GM04503 (cell line): ENCODE measurements around the gene FCHO2.
"Not testable (repeated sequence)": the region's sequence is repeated elsewhere in the genome, so short reads cannot be mapped to it uniquely, and the experiment has no call there.

Experiments used
- DNase-seq: peaks from one replicate; pipeline ENCODE4 v3.0.0-alpha.2; 2012; ENCODE audit warnings: low read depth

FCHO2 gene

DNA sequence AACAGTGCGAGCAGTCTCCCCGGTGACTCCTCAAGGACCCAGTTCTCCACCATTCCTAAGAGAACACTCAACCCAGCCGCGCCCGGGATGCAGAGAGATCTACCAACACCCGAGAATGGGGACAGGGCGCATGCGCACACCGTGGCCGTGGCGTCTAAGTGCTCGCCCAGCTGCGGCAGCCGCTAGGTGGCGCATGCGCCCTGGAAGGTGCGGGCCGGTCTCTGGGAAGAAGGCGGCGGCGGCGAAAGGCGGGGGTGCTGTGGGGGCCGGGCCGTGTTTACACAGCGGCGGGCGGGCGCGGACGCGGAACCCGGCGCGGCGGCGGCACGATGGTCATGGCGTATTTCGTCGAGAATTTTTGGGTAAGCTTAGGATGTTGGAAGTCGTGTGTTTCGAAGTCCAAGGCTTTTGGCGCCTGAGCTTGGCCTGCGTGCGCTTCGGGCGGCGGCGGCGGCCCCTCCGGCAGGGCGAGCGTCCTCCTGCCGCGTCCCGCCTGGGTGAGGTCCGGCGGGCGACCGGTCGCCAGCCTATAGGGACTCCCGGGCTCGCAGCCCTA, at the start of gene FCHO2:
Gene FCHO2, plus strand, starts transcription at position 274 of the 556 bp plus-strand sequence. Its CDS starts 56 bp downstream, at position 330.
- DNase-seq = peak; percentile 75

DNA sequence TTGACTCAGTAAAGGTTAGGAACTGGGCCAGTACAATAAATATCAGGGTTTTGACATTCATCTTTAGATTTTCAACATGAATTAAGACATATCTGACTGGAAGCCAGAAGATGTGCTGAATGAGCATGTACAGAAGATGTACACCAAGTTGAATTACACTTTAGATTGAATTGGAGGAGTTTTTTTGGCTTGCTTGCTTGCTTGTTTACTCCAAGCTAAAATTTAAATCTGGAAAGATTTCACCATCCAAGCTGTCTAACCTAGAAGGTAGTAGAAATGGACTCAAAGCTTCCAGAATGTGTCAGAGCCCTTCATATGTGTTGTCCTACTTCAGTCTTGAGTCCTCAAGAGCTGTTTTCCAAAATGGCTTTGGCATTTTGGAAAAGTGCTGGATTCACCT, 49.0 kb upstream of the FCHO2 start:
- no peak for DNase-seq

- no peak for DNase-seq
Observed at GRCh38 chr5:72908664-72909063, 47.2 kb upstream of the FCHO2 start.

- DNase-seq = no peak
Observed at GRCh38 chr5:72917371-72917776, 38.5 kb upstream of the FCHO2 start.

DNA sequence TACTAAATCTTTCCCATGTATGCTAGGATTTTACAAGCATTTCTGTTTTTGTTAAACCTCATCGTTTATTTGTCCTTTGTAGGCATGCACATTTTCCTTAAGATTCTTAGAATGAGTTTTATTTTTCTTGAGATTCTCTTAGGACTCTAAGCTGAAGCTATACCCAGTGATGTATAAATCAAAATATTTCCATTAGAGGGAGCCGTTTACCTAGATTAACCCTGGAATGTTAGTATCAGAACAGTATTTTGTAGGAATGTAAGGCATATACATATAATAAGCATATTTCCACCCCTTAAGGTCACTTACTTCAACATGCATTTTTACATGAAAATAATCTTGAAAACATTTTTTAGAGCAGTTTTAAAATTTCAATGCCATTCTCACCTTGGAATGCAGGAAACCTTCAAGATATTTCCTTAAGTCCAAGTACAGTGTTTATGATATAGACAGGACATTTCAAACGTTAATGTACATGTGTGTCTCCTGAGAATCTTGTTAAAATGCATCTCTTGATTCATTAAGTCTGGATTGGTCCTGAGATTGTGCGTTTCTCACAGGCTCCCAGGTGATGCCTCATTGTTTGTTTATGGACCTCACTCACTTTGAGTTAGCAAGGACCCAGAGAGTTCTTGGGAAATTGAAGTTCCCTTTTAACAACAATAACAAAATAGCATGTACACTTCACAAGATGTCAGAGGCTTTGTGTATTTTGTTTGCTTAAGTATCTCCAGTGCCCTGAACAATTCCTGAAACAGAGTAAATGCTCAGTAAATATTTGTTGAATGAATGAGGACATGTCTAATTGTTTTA, 34.9 kb upstream of the FCHO2 start:
- DNase-seq = no peak

- no peak for DNase-seq
Observed at GRCh38 chr5:72921886-72922285, 34.0 kb upstream of the FCHO2 start.

- no peak for DNase-seq
Observed at GRCh38 chr5:72922422-72922821, 33.4 kb upstream of the FCHO2 start.

- no peak for DNase-seq
Observed at GRCh38 chr5:72925336-72926010, 30.4 kb upstream of the FCHO2 start.

- not testable (repeated sequence) for DNase-seq
Observed at GRCh38 chr5:72932686-72933085, 23.2 kb upstream of the FCHO2 start.

DNA sequence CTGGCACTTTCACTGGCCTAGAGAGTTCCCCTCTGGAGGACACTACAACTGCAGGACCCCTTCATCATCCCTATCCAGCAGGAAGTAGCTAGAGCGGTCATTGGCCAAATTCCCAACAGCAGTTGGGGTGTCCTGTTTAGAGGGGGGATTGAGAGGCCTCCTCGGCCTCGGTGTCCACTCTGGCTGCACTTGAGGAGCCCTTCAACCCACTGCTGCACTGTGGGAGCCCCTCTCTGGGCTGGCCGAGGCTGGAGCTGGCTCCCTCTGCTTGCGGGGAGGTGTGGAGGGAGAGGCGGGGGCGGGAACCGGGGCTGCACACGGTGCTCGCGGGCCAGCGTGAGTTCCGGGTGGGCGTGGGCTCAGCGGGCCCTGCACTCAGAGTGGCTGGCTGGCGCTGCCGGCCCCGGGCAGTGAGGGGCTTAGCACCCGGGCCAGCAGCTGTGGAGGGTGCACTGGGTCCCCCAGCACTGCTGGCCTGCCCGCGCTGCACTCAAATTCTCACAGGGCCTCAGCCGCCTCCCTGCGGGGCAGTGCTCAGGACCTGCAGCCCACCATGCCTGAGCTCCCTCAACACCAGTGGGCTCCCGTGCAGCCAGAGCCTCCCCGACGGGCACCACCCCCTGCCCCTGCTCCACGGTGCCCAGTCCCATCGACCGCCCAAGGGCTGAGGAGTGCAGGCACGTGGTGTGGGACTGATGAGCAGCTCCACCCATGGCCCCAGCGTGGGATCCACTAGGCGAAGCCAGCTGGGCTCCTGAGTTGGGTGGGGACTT, 20.7 kb upstream of the FCHO2 start:
- DNase-seq = not testable (repeated sequence)

DNA sequence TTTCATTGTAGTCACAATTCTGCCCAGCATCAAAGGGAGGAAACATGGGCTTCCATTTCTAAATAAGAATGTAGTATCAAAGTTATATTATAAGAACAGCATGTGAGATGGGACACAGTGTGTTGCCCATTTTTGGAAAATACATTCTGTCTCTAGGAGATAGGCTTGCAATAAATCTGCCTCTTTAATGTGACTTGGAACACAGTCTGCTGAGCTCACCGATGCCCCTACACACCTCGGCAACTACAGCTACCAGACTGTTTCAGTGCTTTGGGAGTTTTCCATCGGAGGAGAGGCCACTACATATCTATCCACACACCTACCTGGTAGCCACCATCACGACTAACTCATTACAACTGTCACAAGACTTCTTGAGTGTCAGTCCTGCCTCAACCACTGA, 18.9 kb upstream of the FCHO2 start:
- no peak for DNase-seq

- no peak for DNase-seq
Observed at GRCh38 chr5:72937517-72938061, 18.3 kb upstream of the FCHO2 start.

GRCh38 chr5:72938206-72938605, 17.6 kb upstream of the FCHO2 start:
- DNase-seq = no peak

- DNase-seq = no peak
Observed at GRCh38 chr5:72940082-72940481, 15.8 kb upstream of the FCHO2 start.

GRCh38 chr5:72943307-72943706, 12.5 kb upstream of the FCHO2 start:
- no peak for DNase-seq

GRCh38 chr5:72947498-72947897, 8.3 kb upstream of the FCHO2 start:
- no peak for DNase-seq

GRCh38 chr5:72949481-72949880, 6.4 kb upstream of the FCHO2 start:
- no peak for DNase-seq

- DNase-seq = peak; percentile 45
Observed at GRCh38 chr5:72951671-72952468, 4.0 kb upstream of the FCHO2 start.

DNA sequence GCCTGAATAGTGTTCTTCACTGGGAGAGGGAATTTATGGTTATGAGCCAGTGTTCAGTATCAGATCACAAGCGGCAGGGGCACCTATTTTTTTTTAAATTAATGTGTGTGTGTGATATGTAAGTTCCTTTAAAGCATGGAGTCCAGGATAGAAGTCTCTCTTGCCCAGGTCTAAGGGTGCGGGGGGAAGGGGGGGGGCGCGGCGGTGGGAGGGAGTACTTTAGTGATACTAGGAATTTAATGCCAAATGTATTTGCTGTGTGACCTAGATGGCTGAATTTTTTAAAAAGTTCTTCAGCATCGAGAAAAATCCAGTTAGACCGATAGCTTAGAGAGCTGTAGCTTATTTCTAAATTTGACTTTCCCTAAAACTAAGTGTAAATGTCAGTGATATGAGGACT, 1.5 kb upstream of the FCHO2 start:
- no peak for DNase-seq

DNA sequence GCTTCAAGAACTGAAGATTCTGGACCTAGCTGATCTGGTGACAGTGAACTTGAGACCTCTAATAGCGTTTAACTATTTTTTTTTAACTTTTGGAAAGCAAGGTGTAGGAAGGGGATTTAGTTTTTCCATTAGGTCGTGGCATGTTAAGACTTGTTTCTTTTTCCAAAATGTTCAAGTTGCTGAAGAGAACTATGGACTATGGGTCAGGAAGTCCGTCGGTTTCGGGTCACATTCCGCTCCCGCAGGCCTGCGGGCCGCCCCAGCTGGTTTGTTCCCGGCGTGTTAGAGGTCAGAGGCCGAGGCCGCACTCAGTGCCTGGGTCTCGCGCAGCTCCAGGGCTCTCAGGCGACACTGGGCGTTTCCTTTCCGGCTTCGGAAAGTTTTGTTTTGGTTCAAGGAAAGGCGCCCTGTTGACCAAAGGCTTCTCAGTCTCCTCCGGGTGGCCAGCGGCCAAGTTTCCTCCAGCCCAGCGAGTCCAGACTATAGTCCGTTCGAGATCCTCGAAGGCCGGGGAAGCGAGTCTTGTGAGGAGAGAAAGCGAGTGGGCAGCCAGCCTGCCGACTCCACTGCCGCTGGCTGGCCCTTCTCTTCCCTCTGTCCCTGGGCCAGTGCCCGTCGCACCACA, 586 bp upstream of the FCHO2 start:
- DNase-seq = no peak
